Stimulated activated CD4-positive, alpha-beta T cell treated with anti-CD3 and anti-CD28 coated beads, Interleukin-1b, Interleukin-23, amount 100 ng/mL, for 48 hours (primary cell): Measurements from ENCODE around the gene JARID2.

Source experiments
- DNase-seq: peaks from one replicate; pipeline ENCODE4 v3.0.0-alpha.2; 2020

JARID2 gene

DNA sequence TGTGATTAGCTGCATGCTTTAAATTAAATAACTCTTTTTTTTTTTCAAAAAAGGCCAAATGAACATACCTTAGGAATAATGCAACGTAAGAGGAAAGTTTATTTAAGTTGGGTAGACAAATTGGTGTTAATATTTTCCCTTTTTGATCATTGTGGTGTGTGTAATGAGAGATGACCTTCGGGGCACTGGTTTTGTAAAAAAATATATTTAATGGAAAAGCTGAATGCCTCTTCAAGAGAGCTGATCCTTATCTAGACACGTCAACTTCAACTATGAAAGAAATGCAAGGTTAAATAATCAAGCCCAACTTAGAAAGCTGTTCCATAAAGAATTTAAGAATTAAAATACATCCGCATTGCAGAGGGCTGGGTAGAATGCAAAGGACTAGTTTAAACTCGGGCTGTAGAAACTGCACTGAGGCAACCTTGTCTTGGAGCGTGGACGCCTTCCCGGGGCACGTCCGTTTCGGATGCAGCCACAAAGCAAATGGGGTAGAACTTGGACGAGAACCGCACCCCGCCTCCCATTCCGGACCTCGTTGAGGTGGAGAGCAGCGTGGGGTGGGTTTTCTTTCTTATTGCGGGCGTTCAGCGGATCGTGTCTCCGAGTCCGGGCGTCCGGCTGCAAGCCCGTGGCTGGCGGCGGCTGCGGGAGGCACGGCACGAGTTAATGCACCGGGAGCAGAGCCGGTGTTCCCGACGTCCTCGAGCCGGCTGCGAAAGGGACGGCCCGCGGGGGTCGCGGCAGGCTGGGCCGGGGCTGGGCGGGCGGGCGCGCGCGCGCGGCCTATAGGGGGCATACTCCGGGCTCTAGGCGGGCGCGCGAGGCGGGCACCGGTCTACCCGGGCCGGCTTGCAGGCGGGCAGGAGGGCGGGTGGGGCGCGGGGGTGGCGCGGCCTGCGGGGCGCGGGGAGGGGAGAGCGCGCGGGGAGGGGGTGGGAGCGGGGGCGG lies 1.9 kb downstream of the JARID2 start:
- DNase-seq: peak; percentile 56

DNA sequence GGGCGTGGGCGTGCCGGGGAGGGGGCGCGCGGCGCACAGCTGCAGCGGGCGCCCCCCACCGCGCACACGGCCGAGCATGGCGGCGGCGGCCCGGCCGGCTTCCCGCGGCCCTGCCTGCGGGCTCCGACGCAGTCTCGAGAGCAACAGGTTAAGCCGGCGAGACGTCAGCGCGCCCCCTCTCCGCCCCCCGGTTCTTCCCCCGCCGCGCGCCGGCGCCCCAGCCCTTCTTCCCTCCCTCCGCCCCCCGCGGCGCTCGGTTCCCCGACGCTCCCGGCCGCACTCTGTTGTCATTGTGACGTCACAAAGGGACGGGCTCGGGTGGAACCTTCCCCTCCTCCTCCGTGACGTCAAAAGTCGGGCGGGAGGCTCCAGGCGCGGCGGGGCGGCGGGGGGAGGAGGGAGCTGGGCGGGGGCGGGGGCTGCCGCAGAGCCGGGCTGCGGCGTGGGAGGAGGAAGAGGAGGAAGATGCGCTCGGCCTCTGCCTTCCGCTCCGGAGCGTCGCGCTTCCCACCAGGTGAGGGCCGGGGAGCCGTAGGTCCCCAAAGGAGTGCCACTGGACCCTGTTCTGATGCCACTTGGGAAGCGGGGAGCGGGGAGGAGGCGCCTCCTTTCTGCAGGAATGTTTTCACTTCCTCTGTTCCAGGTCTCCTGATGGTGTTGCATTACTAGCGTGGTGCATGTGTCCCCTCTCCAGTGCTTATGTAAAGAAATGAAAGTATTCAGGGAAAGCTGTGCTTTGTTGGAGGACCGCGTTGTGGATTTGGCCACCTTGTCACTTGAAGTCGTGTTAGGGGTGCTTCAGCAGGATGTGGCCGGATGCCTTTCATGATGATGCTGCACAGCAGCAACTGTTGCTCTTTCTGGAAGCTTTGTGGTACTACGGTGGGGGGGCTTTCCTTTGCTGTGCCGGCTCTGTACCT lies 2.8 kb downstream of the JARID2 start:
- peak; percentile 96 for DNase-seq

DNA sequence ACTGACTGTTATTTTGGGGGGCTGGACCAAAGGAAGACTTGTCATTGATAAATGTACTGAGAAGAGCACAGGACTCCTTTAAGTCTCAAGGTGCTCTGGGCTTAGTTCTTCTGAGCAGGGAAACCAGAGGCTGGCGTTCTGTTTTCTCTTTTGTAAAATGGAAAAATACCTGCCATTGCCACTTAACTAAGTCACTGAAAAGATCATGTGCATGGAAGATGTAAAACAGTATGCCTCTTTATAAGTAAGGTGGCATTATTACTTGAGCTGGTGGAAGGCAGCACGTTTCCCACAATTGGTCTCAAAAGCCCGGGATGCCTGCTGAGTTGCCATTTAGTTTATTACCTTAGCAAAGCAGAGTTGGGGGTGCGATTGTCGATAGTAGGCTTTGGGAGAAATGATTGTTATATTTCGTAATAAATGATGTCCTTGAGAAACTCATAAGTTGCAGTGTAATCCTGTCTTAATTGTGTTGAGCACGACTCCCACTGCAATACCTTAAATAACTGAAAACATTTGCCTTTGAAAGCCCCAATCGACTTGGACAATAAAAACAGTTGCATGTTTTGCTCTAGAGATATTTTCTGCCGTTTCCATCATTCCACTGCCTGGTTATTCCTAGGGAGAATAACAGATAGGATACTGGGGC lies 3.6 kb downstream of the JARID2 start:
- DNase-seq: no peak

DNA sequence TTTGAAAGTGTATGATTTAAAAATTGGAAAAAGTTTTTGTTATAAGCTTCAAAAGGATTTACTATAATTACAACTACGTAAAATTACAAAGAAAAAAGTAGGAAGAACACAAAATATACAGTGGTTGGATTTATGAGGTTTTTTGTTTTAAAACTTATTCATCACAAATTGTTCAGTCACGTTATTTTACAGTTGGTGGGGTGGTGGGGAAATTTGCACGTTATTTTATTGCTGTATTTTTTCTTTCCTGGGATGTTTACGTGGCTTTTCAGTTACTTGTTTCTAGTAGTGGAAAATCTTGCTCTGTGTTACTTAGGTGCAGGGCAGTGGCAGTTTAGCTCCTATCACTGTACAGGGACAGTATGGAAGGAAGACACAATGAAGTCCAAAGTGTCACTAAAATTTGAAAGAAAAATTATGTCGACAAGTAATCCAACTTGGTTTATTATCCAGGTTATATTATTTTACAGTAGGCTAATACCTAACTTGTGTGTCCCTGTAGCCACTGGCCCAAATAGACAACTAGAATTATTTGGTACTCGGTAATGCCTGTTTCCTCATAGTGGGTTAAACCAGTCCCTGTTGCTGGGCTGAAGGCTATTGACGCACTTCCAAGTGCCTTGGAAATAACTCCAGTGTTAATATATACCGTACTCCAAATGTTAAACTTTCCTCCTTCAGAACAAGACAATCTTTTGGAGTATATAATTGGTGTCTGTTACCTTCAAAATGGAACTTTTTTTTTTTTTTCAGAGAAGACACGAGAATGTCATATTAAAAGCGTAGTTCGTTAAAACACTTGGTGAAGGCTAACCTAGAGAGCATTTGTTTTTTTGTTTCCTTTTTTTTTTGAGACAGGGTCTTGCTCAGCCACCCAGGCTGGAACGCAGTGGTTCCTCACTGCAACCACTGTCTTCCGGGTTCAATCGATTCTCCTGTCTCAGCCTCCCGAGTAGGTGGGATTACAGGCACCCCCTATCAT lies 4.6 kb downstream of the JARID2 start:
- DNase-seq: no peak

DNA sequence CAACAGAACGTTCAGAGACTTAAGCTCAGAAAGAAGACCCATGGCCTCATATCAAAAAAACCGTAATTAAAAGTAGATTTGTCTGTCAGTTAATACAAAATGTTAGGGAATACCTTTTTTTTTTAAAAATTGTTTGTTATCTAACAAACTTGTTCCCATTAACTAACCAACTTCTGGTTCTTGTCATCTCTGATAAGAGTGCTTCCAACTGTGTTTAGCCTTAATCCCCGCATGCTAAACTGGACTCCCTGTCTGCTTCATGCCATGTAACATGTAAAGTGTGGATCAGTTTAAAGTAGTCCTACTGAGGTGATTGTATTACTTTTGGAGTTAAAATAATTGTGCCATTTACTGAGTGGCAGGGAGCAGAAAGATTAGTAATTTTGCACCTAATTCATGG lies 6.3 kb downstream of the JARID2 start:
- no peak for DNase-seq

DNA sequence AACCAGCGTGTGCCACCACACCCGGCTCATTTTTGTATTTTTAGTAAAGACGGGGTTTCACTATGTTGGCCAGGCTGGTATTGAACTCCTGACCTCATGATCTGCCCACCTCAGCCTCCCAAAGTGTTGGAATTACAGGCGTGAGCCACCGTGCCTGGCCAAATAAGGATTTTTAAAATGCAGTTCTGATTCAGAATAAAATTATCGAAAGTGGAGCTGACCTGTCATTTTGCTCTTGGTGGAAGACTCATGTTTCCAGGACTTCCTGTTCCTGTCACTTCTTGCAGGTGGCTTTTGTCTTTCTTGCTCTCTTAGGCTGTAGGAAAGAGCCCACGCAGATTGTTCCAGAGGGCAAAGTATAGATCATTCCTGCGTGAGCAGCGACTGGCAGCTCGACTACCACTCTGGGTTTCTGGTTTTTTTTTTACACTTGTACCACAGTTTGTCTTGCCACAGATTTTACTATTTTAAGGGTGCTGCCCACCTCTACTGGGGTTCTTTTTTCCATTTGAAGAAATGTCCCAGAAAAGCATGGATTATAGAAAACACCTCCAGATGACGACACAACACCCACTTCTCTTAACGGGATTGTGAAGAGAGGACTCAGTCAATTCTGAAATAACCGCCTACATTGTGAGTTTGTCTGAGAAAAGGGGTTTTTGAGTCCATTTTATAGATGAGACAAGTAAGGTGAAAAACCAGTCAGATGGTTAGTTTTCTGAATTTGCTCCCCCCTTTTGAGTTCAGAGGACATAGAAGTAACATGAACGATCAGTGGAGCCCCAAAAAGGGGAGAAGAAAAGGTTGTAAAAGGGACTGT lies 7.5 kb downstream of the JARID2 start:
- peak; percentile 45 for DNase-seq

DNA sequence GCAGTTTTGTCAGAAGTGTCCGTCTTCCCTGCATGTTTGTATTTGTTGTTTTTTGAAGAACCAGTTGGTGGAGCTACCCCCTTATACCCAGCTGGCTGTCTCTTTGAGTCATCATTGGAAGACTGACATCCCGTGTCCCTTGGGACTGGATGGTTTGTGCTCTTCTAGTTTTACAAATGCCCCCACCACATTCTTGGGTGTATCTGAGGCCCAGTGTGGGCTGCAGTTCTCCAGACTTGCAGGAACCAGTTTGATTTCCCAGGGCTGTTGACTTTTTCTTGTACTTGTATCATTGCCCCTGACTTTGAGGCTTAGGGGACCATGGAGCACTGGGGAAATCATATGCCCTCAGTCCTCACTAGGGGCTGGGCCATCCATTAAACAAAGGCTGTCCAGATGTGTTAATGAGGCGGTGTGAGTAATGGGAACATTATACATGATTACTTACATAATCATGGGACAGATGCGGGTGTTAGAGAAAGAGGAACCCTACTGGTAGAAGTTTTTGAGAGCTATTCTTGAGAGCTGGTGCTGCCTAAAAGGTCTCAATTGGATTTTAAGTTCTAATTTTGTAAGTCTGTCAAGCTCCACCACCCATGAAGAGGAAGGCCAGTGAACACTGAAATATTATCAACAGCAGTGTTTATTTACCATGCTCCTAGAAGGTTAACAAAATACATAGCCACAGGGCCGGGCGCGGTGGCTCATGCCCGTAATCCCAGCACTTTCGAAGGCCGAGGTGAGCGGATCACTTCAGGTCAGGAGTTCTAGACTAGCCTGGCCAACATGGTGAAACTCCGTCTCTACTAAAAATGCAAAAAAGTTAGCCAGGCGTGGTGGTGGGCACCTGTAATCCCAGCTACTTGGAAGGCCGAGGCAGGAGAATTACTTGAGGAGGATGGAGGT lies 8.5 kb downstream of the JARID2 start:
- DNase-seq: no peak

DNA sequence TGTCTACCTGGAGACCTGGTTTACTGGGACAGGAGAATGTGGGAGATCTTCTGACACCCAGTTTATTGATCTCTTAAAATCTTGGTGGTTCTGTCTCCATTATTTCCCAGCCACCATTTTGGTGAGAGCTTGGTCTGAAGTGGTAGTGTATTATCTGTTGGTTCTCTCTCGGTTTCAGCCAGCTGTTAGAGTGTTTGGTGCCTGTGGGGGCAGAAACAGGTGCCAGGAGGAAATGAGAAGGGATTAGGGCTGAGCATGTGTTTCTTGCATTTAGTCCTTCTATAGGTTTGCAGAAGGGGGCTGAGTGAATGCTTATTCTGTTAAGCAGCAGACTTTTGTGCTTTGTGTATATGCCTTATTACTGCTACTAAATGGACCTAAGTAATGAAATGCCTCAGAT lies 9.6 kb downstream of the JARID2 start:
- no peak for DNase-seq

DNA sequence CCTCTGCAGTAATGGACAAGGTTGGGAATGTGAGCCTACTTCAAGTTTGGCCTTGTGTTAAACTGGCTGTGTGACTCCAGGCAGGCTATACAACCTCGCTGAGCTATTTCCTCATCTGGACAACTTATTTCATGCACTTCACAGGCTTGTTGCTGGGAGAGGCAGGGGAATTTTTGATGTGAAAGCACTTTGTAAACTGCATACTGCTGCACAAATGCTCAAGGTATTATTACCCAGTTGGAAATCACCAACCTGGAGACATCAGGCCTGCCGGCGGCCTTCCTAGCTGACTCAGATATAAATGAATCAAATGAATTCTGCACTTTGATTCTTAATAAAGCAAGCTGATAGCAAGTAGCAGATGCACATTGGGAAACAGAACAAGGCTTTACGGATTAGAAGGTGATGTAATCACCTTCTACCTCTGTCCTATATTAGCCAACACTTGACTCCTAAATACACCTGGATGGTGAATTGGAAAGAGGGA lies 10.1 kb downstream of the JARID2 start:
- no peak for DNase-seq

DNA sequence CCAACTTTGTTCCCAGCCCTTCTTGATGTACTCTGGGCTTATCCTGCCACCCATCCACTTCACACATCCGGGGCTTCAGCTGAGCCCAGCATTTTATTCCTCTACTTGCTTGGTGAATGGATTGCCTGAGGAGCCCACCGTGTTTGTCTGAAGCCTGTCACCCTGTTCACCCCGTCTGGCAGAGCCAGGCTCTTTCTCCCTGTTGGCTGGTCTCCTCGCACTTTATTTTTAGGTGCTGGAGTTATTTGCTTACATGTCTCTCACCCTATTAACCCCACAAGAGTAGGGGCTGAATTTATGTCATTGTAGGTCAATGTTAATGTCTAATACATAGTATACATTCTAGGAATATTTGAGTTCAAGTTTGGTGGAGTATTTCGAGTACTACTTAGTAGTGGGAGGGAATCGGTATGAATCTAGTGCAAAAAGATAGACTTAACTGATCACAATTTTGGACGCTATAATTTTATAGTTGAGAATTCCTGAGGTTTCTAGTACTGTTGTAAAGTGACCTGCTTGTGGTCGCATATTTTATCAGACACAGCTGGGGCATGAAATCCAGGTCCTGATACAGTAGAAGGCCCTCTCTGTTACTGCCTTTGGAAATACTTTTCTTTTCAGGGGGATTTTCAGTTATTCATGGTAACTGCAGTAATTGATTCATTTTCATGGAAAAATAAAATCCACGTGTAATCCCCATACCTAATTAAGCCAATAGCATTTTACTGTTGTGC lies 10.8 kb downstream of the JARID2 start:
- no peak for DNase-seq

DNA sequence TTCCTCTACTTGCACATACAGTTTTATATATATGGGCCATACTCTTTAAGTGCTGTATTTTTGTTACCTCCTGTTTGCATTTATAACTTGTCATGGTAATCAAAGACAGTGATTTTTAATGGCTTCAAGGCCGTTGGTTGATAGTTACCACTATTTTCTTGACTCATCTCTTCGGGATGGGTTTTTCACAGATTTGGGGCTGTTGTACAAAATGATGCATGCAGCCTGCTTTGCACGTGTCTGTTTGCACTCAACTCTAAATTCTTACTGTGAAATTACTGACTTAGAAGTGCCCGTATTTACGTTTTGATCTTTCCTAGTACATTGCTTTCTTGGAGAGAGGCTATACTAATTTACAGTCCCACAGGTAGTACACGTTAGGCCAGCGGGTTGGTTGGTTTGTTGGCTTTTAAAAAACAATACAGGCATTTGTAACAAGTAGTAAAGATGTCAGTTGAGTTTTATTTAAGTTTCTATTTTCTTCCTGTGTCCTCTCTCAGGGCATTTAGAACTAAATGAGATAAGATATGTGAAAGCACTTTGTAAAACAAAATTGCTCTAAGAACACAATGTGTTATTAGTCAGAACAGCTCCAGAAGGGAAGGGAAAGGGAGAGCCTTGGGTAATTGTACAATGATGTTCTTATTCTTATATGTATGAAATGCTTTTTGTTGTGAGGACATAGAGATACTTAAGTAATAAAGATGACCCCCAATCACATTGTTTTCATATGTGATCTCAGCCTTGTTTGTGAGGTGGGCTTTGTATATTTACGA lies 11.7 kb downstream of the JARID2 start:
- DNase-seq: no peak

DNA sequence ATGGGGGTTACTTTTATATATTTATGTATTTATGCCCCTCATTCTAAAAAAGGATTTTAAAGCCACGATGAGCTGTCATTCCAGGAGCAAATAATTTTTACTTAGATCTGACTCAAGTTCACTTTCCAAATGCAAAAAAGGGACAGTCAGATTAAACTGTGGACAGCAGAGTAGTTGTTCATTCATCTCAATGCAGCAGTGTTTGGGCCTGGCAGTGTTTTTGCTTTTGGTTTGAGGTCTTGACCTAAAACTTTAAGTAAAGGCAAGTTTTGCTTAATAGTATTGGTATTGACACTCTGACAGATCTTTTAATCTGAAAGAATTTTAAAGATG lies 13.9 kb downstream of the JARID2 start:
- DNase-seq: no peak

DNA sequence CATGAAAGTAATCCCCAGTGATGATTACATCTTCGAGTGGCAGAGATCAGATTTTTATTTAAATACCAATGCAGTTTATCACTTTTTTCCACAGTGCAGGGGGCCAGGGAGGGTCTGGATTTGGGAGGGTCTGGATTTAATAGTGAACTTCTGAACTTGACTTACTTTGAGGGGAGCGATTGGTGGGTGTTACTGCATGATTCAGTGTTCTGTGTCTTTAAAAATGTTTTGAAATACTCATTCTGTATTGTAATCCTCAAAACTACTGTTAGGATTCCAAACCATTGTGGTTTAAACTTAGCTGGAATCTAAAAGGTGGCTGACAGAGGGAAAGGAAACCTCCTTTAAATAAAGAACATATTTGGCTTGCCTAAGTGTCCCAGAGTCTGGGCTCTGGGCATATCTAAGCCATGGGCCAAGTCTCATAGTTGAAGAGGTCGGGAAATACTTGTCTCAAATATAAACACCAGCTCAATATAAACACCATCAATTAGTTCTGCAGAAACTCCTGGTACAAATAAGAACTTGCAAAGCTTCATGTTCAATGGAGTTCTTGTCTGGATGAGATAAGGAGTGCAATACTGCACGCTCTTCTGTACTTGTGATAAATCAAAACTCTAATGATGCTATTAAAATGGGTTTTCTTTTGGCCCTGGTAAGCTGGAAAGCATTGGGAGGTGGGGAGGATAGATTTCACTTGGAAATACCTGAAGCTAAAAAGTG lies 14.4 kb downstream of the JARID2 start:
- DNase-seq: no peak

DNA sequence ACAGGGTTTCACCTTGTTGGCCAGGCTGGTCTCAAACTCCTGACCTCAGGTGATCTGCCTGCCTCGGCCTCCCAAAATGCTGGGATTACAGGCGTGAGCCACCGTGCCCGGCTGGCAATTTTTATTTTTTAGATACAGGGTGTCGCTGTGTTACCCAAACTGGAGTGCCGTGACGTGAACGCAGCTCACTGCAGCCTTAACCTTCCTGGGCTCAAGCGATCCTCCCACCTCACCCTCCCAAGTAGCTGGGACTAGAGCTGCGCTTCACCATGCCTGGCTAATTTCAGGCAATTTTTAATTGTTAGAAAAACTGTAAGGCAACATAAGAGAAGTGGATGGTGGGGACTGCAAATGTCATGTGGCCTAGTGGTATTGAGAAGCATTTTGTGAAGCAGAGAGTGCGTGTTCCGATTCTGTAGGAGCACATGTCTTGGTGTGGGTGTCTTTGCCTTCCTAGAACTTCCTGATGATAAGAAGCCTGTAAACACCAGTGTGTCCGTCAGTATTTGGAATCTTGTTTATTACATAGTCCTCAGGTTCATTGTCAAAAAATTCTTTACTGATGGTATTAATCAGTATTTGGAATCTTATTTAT lies 18.0 kb downstream of the JARID2 start:
- no peak for DNase-seq

DNA sequence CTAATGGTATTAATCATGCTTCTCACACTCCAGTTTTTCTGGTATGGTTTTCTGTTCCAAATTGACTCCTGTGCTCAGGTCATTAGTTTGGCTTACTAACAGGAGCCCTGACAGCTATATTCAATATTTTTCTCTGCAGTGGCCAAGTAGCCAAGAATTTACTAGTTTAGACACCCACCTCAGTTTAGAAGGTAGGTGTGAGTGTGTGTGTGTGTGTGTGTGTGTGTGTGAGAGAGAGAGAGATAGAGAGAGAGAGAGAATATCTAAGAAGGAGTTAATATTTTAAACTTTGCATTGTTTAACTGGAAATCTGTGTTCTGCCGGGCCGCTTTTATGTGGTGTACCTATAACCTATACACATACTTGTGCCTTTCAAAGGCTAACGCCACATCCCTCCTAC lies 18.5 kb downstream of the JARID2 start:
- no peak for DNase-seq

DNA sequence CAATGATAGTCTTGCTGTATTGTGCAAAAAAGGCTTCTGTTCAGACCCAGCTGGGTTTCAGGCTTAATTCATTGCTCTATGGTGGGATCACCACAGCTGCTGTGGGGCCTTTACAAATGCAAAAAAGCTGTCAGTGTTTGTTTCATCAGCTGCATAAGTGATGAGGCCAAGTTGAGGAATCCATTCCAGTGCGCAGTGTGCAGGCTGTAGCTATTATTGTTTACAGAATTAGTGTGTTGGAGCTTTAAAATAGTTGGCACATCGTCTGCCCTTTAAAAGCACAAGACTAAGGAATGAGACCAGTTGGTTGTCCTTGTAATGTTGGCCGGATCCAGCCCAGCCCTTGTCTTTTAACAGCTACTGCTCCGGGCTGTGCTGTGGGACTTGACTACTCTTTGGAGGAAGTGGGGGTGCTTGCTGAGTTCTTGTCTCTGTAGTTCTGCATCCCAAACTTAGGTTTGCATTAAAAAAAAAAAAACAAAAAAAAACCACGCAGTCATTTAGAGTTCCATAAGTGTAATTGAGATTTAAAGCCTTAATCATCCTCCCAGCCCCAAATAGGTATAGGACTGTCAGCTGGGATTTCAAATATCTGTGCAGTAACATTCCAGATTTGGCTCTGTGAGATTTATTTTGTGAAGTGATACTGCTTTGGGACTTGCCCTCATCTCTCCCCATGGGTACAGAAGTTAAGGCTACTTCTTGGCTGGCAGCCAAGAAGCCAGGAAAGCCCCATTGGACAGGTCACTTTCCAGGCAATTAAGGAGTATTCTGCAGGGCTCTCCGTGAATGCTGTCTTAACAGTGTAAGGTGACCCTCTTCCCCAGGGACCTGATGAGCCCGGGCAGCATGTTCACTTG lies 19.3 kb downstream of the JARID2 start:
- no peak for DNase-seq
